ENCODE data around the gene PARP8.
A peak's percentile ranks its signal among the peaks of the same experiment; 100 is the strongest.

Gene PARP8

GRCh38 chr5:50856401-50857119 lies 190.1 kb downstream of the PARP8 start:
- no peak for DNase-seq

- DNase-seq = no peak
Measured at GRCh38 chr5:50863534-50864170, 197.2 kb downstream of the PARP8 start.

- no peak for DNase-seq
Measured at GRCh38 chr5:50864466-50864865, 198.0 kb downstream of the PARP8 start.

- DNase-seq = no peak
Measured at GRCh38 chr5:50866415-50866814, 200.0 kb downstream of the PARP8 start.

GRCh38 chr5:50867140-50867539 lies 200.7 kb downstream of the PARP8 start:
- no peak for DNase-seq

GRCh38 chr5:50873595-50874277 lies 207.3 kb downstream of the PARP8 start:
- no peak for DNase-seq

GRCh38 chr5:50874306-50875001 lies 208.0 kb downstream of the PARP8 start:
- DNase-seq = no peak

GRCh38 chr5:50875002-50875344 lies 208.5 kb downstream of the PARP8 start:
- no peak for DNase-seq

GRCh38 chr5:50878470-50878869 lies 212.0 kb downstream of the PARP8 start:
- DNase-seq = no peak

- DNase-seq = no peak
Measured at GRCh38 chr5:50881407-50881806, 215.0 kb downstream of the PARP8 start.

- DNase-seq = no peak
Measured at GRCh38 chr5:50886657-50887345, 220.4 kb downstream of the PARP8 start.

- no peak for DNase-seq
Measured at GRCh38 chr5:50887889-50888633, 221.6 kb downstream of the PARP8 start.

GRCh38 chr5:50888751-50889150 lies 222.3 kb downstream of the PARP8 start:
- DNase-seq = peak; percentile 1

GRCh38 chr5:50889790-50890189 lies 223.4 kb downstream of the PARP8 start:
- peak; percentile 4 for DNase-seq
